Right lobe of liver (tissue), 6 donors: ENCODE measurements around the gene ASB13. TPM values are rescaled to one million over a fixed set of nuclear protein-coding genes. Genes with fewer than 3 reads are reported as not detected.

Experiments
- ATAC-seq, 4 donors: fragments of 200-7000 bp; cut with Tn5 transposase; one replicate each; pipeline ENCODE4 v1.9.1; 2020; ENCODE audit warnings: mild to moderate bottlenecking in 4 of 4, moderate library complexity in 4 of 4
- DNase-seq, 3 donors: peaks; one replicate each; pipeline ENCODE4 v3.0.0-alpha.2; 2020
- H3K27ac ChIP-seq, 3 donors: fragments of 200-600 bp; one replicate each; pipeline ENCODE4 v1.8.0; 2022
- H3K27me3 ChIP-seq, 2 donors: fragments of 200-600 bp; one replicate each; pipeline ENCODE4 v1.8.0; 2022
- H3K36me3 ChIP-seq, 4 donors: fragments of 200-600 bp; sonication (generic) in 1 of 4; one replicate each; pipeline versions ENCODE4 v1.5.1 to v1.8.0; 2017 to 2022; ENCODE audit warnings: control low read depth in 1 of 4
- H3K4me1 ChIP-seq, 4 donors: fragments of 200-600 bp; sonication (generic) in 1 of 4; one replicate each; pipeline versions ENCODE4 v1.5.1 to v1.8.0; 2017 to 2022; ENCODE audit warnings: control low read depth in 1 of 4
- H3K4me3 ChIP-seq, 3 donors: fragments of 200-600 bp; one replicate each; pipeline ENCODE4 v1.8.0; 2022
- H3K9me3 ChIP-seq, 4 donors: fragments of 200-600 bp; sonication (generic) in 1 of 4; one replicate each; pipeline versions ENCODE4 v1.5.1 to v1.8.0; 2017 to 2022; ENCODE audit warnings: control low read depth in 1 of 4
- POLR2A ChIP-seq: fragments of 450-650 bp; IDR thresholded peaks from one replicate; pipeline ENCODE4 v1.6.1; 2017; ENCODE audit warnings: antibody characterized with exemption, mild to moderate bottlenecking
- WGBS: methylation state at CpG from one replicate; pipeline ENCODE4 v1.1.6; 2018; ENCODE audit warnings: low coverage, low lambda C conversion rate; ENCODE audit not compliant: insufficient coverage; ENCODE audit errors: missing lambda C conversion rate; 5-methylcytosine and 5-hydroxymethylcytosine counted together
- intact Hi-C, 2 donors: fragments of 100-400 bp; cut with DNase I; formaldehyde crosslinking; loops; one replicate each; pipeline versions ENCODE4 v1.11.2 to v1.14.1; 2022
- total RNA-seq, 6 experiments: library from RNA; depleted of rRNA in 2 of 6; stranded (reverse); fragments of >200 nt in 2 of 6; fragmentation: NEBNext Ultra II Directional in 3 of 6; extraction: Animal tissue kit (Norgen Biotek cat#: 25700) in 3 of 6; gene quantifications; one replicate each; pipeline versions ENCODE4 v1.1.0 to v1.2.4, GENCODE V29; 2016 to 2023
- TF ChIP-seq, protein P1 (sequence below), 4 donors: fragments of 200-600 bp in 3 of 4; fragments of 450-650 bp in 1 of 4; IDR thresholded peaks; one replicate each; pipeline versions ENCODE4 v1.5.1 to v1.8.0; 2016 to 2022; ENCODE audit warnings: antibody characterized with exemption in 4 of 4, mild to moderate bottlenecking in 2 of 4
- donor health status: DM: no; HTN: yes; CAD: no.
- donor health status: DM: no; HTN: no; CAD: no.
- donor health status: DM: no; HTN: no; CAD: no.
- donor health status: DM: no; HTN: yes; CAD: no.
- donor health status: DM: no; HTN: yes; CAD: no.

Gene ASB13
- total RNA-seq, 6 experiments from 2014 or later = 19.7 to 117 (median 64.7) TPM

DNA sequence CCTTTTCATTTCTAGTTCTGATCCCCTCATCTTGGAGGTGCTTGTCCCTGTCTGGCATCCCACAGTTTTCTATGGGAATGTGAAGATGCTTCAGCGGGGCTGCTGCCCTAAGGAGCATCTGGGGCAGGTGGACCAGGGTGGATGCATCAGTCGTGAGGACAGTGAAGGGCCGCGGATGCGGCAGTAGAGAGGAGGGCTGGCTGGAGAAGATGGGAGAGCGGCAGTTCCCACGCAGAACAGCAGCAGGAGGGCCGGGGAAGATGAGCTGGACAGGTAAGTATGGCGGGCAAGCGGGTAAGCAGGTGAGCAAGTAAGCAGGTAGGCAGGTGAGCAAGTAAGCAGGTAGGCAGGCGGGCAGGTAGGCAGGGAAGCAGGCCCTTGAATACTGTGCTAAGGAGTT lies 48.9 kb downstream of the ASB13 start:
- DNase-seq (peak in 1 of 3 donors; percentile 40), ATAC-seq (no peak)
- Histone ChIP-seq H3K27ac (no peak overlapping the region), H3K4me3 (no peak overlapping the region), H3K4me1 (peaks cover 0 to 15% (median 7%) of the 10 kb centered on the region in 4 donors), H3K9me3 (no peaks in the 10 kb centered on the region), H3K36me3 (no peaks in the 10 kb centered on the region), H3K27me3 (no peaks in the 10 kb centered on the region)
- no peak for TF ChIP-seq POLR2A
- TF ChIP-seq, protein P1, sequence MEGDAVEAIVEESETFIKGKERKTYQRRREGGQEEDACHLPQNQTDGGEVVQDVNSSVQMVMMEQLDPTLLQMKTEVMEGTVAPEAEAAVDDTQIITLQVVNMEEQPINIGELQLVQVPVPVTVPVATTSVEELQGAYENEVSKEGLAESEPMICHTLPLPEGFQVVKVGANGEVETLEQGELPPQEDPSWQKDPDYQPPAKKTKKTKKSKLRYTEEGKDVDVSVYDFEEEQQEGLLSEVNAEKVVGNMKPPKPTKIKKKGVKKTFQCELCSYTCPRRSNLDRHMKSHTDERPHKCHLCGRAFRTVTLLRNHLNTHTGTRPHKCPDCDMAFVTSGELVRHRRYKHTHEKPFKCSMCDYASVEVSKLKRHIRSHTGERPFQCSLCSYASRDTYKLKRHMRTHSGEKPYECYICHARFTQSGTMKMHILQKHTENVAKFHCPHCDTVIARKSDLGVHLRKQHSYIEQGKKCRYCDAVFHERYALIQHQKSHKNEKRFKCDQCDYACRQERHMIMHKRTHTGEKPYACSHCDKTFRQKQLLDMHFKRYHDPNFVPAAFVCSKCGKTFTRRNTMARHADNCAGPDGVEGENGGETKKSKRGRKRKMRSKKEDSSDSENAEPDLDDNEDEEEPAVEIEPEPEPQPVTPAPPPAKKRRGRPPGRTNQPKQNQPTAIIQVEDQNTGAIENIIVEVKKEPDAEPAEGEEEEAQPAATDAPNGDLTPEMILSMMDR (IDR thresholded peaks at IDR 0.05) = no peak
- 92% methylated on average over 7 of the region's 11 CpGs for WGBS
- intact Hi-C loops = loop anchor here in 1 of 2 donors (10.0 kb wide), 1 partner anchor 83 kb away; no protein-coding TSS in a partner anchor

DNA sequence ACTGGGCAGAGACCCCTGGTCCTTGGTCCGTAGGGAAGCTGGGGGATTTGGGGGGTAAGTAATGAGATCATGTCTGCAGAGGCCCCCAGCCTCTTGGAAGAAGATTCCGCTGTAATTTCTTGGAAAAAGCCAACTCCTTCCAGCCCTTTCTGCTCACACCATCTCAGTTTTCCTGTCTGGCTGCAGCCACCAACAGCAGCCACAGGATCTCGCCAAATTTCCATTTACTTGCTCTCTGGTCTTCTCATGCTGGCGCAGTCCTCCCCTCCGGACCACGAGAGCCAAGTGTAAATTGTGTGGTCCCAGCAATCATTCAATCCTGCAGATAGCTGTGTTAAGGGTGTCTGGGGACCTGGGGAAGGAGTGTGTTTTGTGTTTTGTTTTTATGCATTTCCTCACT lies 49.6 kb downstream of the ASB13 start:
- 79% methylated on average over 6 of the region's 6 CpGs for WGBS
- H3K36me3 ChIP-seq = no peaks in the 10 kb centered on the region
- intact Hi-C loops = loop anchor here in 1 of 2 donors (10.0 kb wide), 1 partner anchor 82 kb away; no protein-coding TSS in a partner anchor
- no peaks in the 10 kb centered on the region for H3K9me3 ChIP-seq
- no peaks in the 10 kb centered on the region for H3K27me3 ChIP-seq
- DNase-seq (no peak), ATAC-seq (no peak)
- H3K4me1 ChIP-seq = peaks cover 0 to 15% (median 7%) of the 10 kb centered on the region in 4 donors
- no peak for TF ChIP-seq POLR2A
- TF ChIP-seq, protein P1 (IDR thresholded peaks at IDR 0.05) = no peak
- H3K4me3 ChIP-seq = no peak overlapping the region
- no peak overlapping the region for H3K27ac ChIP-seq

DNA sequence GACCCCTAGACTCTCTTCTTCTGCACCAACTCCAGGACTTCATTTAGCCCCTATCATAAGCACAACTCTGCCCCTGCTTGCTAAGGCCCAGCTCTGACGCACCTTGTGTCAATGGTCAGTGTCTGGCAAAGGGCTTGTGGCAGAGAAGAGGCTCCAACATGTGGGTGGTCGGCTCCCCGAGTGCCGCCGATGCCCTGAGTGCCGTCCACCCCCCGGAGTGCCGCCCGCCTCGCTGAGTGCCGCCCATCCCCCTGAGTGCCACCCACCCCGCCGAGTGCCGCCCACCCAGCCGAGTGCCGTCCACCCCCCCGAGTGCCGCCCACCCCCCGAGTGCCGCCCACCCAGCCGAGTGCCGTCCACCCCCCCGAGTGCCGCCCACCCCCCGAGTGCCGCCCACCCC lies 50.3 kb downstream of the ASB13 start:
- no peaks in the 10 kb centered on the region for H3K27me3 ChIP-seq
- no peak overlapping the region for H3K4me3 ChIP-seq
- peaks cover 0 to 15% (median 7%) of the 10 kb centered on the region in 4 donors for H3K4me1 ChIP-seq
- peak in 1 of 3 donors; percentile 46 for DNase-seq
- no CpG with 5 or more reads among the region's 26 CpGs for WGBS
- ATAC-seq = no peak
- no peak overlapping the region for H3K27ac ChIP-seq
- no peaks in the 10 kb centered on the region for H3K36me3 ChIP-seq
- no peaks in the 10 kb centered on the region for H3K9me3 ChIP-seq
- intact Hi-C loops = loop anchor here in 1 of 2 donors (10.0 kb wide), 1 partner anchor 81 kb away; no protein-coding TSS in a partner anchor
- no peak for TF ChIP-seq POLR2A
- TF ChIP-seq, protein P1 (IDR thresholded peaks at IDR 0.05) = no peak

DNA sequence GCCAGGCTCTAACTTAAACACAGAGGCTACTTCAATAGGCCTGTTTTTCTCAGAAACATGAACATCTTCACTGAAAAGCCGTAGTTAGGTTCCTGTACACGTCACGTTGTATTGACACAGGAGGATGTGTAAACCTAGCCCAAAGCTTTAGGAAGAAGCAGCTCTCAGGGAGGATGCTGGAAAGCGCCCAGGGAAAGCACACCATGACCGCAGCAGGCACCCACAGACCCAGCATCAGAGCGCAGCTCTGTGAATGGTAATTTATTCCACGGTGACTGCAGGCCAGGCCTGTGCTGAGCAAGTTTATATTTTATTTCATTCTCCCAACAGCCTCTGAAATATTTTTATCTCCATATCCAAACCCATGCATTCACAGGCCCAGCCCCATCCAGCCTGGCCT lies 51.1 kb downstream of the ASB13 start:
- no peaks in the 10 kb centered on the region for H3K27me3 ChIP-seq
- no peak overlapping the region for H3K27ac ChIP-seq
- no peaks in the 10 kb centered on the region for H3K36me3 ChIP-seq
- intact Hi-C loops = loop anchor here in 1 of 2 donors (10.0 kb wide), 1 partner anchor 81 kb away; no protein-coding TSS in a partner anchor
- H3K9me3 ChIP-seq = no peaks in the 10 kb centered on the region
- WGBS = 93% methylated on average over 5 of the region's 7 CpGs
- no peak overlapping the region for H3K4me3 ChIP-seq
- no peak for TF ChIP-seq POLR2A
- TF ChIP-seq, protein P1 (IDR thresholded peaks at IDR 0.05) = no peak
- H3K4me1 ChIP-seq = peaks cover 0 to 19% (median 7%) of the 10 kb centered on the region in 4 donors
- DNase-seq (no peak), ATAC-seq (no peak)
